ENCODE data around the gene CIB2.
A peak's percentile ranks its signal among the peaks of the same experiment; 100 is the strongest.

The CIB2 gene

GRCh38 chr15:78064544-78064943 is 66.7 kb downstream of the CIB2 start:
- no peak for DNase-seq

GRCh38 chr15:78063970-78064385 is 67.3 kb downstream of the CIB2 start:
- no peak for DNase-seq

DNA sequence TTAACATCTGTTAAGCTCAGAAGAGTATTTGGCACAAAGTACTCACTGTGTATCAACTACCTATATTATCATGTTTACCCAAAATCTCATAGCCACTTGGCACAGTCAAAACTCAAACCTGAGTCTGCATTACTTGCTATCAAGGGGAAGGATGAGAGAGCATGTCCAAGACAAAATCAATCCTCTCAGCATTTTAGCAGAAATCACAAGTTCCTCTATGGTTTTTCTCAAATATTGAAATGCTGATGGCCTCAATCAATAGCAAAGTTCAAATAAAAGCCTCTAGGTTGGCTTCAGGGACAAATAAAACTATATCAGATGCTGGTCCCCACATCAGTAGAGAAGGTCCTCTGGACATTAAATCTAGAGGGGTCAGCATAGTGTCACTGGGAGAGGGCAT is 68.0 kb downstream of the CIB2 start:
- no peak for DNase-seq

DNA sequence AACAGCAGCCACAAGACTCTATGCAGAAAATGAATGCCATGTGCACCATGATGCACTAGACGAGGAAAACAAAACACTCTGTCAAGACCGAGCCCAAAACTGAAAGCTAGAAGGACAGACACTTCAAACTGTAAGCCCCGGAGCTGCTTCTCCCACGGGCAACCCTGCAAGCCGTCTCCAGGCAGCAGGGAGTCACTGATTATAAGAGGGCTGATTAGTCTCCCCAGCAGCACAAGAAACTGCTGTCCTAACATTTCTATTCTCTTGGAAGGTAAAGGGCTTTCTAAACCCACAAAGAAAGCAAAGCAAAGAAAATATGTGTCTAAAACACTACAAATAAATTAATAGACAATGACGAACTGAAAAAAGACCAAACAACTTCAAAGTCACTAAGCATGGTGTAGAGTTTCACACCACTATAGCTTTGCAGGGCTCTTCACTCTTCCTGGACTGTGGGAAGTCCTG is 69.2 kb downstream of the CIB2 start:
- peak; percentile 48 for DNase-seq

GRCh38 chr15:78060232-78060631 is 71.0 kb downstream of the CIB2 start:
- DNase-seq = no peak

GRCh38 chr15:78059110-78059839 is 72.0 kb downstream of the CIB2 start:
- DNase-seq = no peak

- no peak for DNase-seq
Observed at GRCh38 chr15:78058401-78058935, 72.8 kb downstream of the CIB2 start.

- no peak for DNase-seq
Observed at GRCh38 chr15:78057803-78058202, 73.4 kb downstream of the CIB2 start.

DNA sequence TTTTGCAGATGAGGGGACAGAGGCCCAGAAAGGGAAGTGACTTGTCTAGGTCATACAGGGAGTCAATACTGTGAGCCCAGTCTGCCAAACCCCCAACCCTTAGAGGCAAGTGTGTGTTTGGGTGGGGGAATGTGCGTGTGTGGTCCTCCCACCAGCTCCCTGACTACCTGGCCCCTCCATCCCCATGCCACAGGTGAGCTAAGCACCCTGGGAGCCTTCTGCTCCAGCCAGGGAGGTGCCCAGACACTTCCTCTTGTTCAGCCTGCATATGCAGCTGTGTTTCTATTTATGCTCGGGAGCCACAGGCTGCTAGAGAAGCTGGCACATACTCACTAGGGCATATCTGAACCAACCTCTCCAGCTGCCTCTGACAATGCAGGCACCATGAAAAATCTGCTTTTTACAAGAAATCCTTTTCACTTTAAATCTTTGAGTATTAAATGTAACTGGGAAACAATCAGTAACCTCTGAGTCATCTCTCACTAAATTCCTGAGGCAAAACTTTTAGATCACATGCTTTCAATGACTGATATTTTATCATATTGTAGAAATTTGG is 74.5 kb downstream of the CIB2 start:
- no peak for DNase-seq

DNA sequence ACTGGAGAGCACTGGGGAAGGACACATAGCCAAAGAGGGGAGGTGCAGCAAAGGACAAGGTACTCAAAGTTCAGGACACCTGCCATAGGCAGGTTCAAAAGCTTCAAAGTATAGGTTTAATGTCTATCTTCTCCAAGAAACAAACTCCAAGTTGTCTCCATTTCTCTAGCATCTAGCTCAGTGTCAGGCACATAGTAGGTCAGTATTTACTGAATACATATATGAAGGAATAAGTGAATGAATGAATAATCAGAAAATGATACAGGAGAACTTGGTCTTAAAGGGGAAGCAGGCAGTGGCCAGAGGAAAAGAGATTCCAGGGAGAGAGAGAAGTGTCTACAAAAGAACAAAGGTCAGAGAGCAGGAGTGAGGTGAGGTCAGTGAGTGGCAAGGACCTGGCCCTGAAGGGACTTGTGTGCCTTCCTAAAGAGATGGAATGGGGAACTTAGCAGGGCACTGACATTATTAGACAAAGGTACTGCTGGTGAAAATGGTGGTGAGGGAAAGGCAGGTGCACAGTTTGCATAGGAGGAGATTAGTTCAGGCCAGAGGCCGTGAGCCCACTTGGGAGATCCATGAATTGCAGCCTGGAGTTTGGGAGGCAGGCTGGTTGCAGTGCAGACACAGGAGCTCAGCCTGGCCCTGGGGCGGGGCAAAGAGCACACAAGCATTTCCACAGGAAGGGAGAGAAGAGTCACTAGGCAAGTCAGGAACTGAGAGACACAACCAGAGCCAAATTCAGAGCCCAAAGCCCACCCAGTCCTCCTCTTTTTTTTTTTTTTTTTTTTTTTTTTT is 75.1 kb downstream of the CIB2 start:
- no peak for DNase-seq

DNA sequence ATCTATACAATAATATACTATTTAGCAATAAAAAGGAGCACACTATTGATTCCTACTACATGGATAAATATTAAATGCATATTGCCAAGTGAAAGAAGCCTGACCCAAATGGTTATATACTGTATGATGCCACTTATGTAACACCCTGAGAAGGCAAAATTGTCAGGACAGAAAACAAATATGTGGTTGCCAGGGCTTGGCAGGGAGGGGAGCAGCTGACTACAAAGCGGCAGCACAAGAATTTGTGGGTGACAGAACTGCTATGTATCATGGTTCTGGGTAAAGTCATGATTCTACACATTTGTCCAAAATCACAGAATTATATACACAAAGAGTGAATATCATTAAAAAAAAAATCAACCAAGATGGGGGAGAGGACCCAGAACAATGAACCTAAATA is 76.3 kb downstream of the CIB2 start:
- no peak for DNase-seq

Measured in activated CD8-positive, alpha-beta memory T cell treated with anti-CD3 and anti-CD28 coated beads, Interleukin-2, amount 50 U/mL, for 4 hours (primary cell).